ENCODE data around the gene MOB1B.

- no peak for TF ChIP-seq CTCF (IDR thresholded peaks at IDR 0.05)
- no peak for TF ChIP-seq POLR2A (IDR thresholded peaks at IDR 0.05)
Observed at GRCh38 chr4:70935038-70935695, 33.0 kb downstream of the MOB1B start.
